IMR-90 (cell line): ENCODE results near the gene SDHA. TPM values are rescaled to one million over a fixed set of nuclear protein-coding genes. Genes with fewer than 3 reads are reported as not detected.

Source experiments
- ATAC-seq: fragments of 200-7000 bp; cut with Tn5 transposase; 2 replicates; pipeline ENCODE4 v1.9.1; 2020; ENCODE audit warnings: low read depth, mild to moderate bottlenecking, moderate library complexity
- BruUV-seq: library from RNA; stranded (reverse); fragments of 400-500 nt; replicated peaks from 2 replicates; lab custom pipeline; 2021; lab: Mats Ljungman, UMichigan
- CTCF ChIA-PET: fragments of 300-600 bp; formaldehyde crosslinking; extraction: SDS; loops from one replicate; lab custom pipeline; 2021; ENCODE audit warnings: antibody characterized with exemption; lab: Yijun Ruan, JAX
- POLR2A ChIA-PET: fragments of 300-600 bp; sonication (Branson Sonifier 250); formaldehyde crosslinking; loops from one replicate; lab custom pipeline; 2022; ENCODE audit warnings: antibody characterized with exemption; ENCODE audit not compliant: unreplicated experiment; lab: Charles Lee
- DNase-seq: peaks from one replicate; pipeline ENCODE4 v3.0.0; 2013
- H2AFZ ChIP-seq: replicated peaks from 2 replicates; pipeline ENCODE3; 2013; ENCODE audit warnings: low read length, mild to moderate bottlenecking; ENCODE audit not compliant: poor library complexity
- H2AK5ac ChIP-seq: 2 replicates; pipeline ENCODE4 v1.6.1; 2013; ENCODE audit warnings: low read depth, low read length, inconsistent platforms
- H2AK9ac ChIP-seq: replicated peaks from 2 replicates; pipeline ENCODE3; 2013; ENCODE audit warnings: mild to moderate bottlenecking, low read depth, low read length, moderate library complexity; ENCODE audit not compliant: poor library complexity
- H2BK120ac ChIP-seq: 2 replicates; pipeline ENCODE4 v1.6.1; 2013; ENCODE audit warnings: low read depth, low read length, inconsistent platforms
- H2BK15ac ChIP-seq: 3 replicates; pipeline ENCODE4 v1.6.1; 2013; ENCODE audit warnings: low read depth, low read length, inconsistent platforms
- H2BK20ac ChIP-seq: 2 replicates; pipeline ENCODE4 v1.6.1; 2013; ENCODE audit warnings: low read depth, mild to moderate bottlenecking, inconsistent platforms, low read length, moderate library complexity
- H2BK5ac ChIP-seq: 2 replicates; pipeline ENCODE4 v1.6.1; 2013; ENCODE audit warnings: mild to moderate bottlenecking, low read depth, low read length, inconsistent platforms; ENCODE audit not compliant: poor library complexity, severe bottlenecking
- H3K14ac ChIP-seq: replicated peaks from 2 replicates; pipeline ENCODE4 v1.6.1; 2013; ENCODE audit warnings: low read depth, low read length, inconsistent platforms
- H3K18ac ChIP-seq: 2 replicates; pipeline ENCODE4 v1.6.1; 2013; ENCODE audit warnings: low read depth, low read length, control low read depth
- H3K23ac ChIP-seq: 2 replicates; pipeline ENCODE4 v1.6.1; 2013; ENCODE audit warnings: low read depth, low read length, inconsistent platforms
- H3K27ac ChIP-seq: 2 replicates; pipeline ENCODE4 v1.5.1; 2013; ENCODE audit warnings: mild to moderate bottlenecking, control low read depth, low read length; ENCODE audit not compliant: insufficient read depth
- H3K27me3 ChIP-seq: 2 replicates; pipeline ENCODE4 v1.6.1; 2013; ENCODE audit warnings: low read length; ENCODE audit not compliant: control insufficient read depth, insufficient read depth
- H3K36me3 ChIP-seq: 2 replicates; pipeline ENCODE4 v1.6.1; 2013; ENCODE audit warnings: low read length, mixed read lengths; ENCODE audit not compliant: control insufficient read depth, insufficient read depth
- H3K4ac ChIP-seq: 2 replicates; pipeline ENCODE4 v1.6.1; 2013; ENCODE audit warnings: low read depth, low read length, inconsistent platforms
- H3K4me1 ChIP-seq: 2 replicates; pipeline ENCODE4 v1.6.1; 2013; ENCODE audit warnings: low read length, mixed read lengths; ENCODE audit not compliant: control insufficient read depth, insufficient read depth
- H3K4me2 ChIP-seq: 2 replicates; pipeline ENCODE4 v1.6.1; 2013; ENCODE audit warnings: low read depth, mild to moderate bottlenecking, control low read depth, low read length, moderate library complexity
- H3K4me3 ChIP-seq: 2 replicates; pipeline ENCODE4 v1.5.1; 2013; ENCODE audit warnings: low read depth, mild to moderate bottlenecking, control low read depth, low read length, moderate library complexity; ENCODE audit not compliant: insufficient read depth
- H3K56ac ChIP-seq: 2 replicates; pipeline ENCODE4 v1.6.1; 2013; ENCODE audit warnings: low read length, inconsistent platforms; ENCODE audit not compliant: insufficient read depth; ENCODE audit errors: extremely low read depth
- H3K79me1 ChIP-seq, 2 experiments: 2 replicates each; pipeline ENCODE4 v1.6.1; 2013; ENCODE audit warnings: low read length in 2 of 2, inconsistent platforms in 1 of 2, low read depth in 1 of 2
- H3K9ac ChIP-seq: 2 replicates; pipeline ENCODE4 v1.6.1; 2013; ENCODE audit warnings: low read depth, low read length, control low read depth
- H3K9me1 ChIP-seq: 2 replicates; pipeline ENCODE4 v1.6.1; 2013; ENCODE audit warnings: low read length, inconsistent platforms; ENCODE audit not compliant: insufficient read depth
- H3K9me3 ChIP-seq: 2 replicates; pipeline ENCODE4 v1.6.1; 2013; ENCODE audit warnings: low read length; ENCODE audit not compliant: control insufficient read depth, insufficient read depth
- H4K20me1 ChIP-seq: 2 replicates; pipeline ENCODE4 v1.6.1; 2013; ENCODE audit warnings: low read length, inconsistent platforms; ENCODE audit not compliant: insufficient read depth
- H4K5ac ChIP-seq: 2 replicates; pipeline ENCODE4 v1.6.1; 2013; ENCODE audit warnings: mild to moderate bottlenecking, low read depth, low read length, control low read depth
- H4K8ac ChIP-seq, 2 experiments: 2 replicates each; pipeline ENCODE4 v1.6.1; 2013; ENCODE audit warnings: low read depth in 2 of 2, low read length in 2 of 2, control low read depth in 1 of 2, inconsistent platforms in 1 of 2
- H4K91ac ChIP-seq: 2 replicates; pipeline ENCODE4 v1.6.1; 2013; ENCODE audit warnings: low read depth, low read length, inconsistent platforms; ENCODE audit not compliant: insufficient read depth
- BHLHE40 ChIP-seq: fragments of 150-350 bp; IDR thresholded peaks from 2 replicates; pipeline ENCODE4 v1.6.1; 2016; ENCODE audit warnings: mild to moderate bottlenecking, low read depth, low read length
- CEBPB ChIP-seq: IDR thresholded peaks from 2 replicates; pipeline ENCODE4 v1.6.1; 2012; ENCODE audit warnings: low read depth, low read length, improper control_type of control experiment
- CHD1 ChIP-seq: IDR thresholded peaks from 2 replicates; pipeline ENCODE4 v1.6.1; 2012; ENCODE audit warnings: low read depth, low read length, improper control_type of control experiment
- CTCF ChIP-seq: conservative IDR thresholded peaks from 2 replicates; pipeline ENCODE4 v1.5.1; 2012; ENCODE audit warnings: mild to moderate bottlenecking, low read depth, low read length, improper control_type of control experiment
- ELK1 ChIP-seq: fragments of 150-350 bp; IDR thresholded peaks from 2 replicates; pipeline ENCODE4 v1.6.1; 2016; ENCODE audit warnings: low read depth, mild to moderate bottlenecking, low read length, moderate library complexity, borderline replicate concordance
- FOS ChIP-seq: fragments of 150-350 bp; IDR thresholded peaks from 2 replicates; pipeline ENCODE4 v1.6.1; 2016; ENCODE audit warnings: low read depth, low read length
- RFX5 ChIP-seq: IDR thresholded peaks from 2 replicates; pipeline ENCODE4 v1.8.0; 2012; ENCODE audit warnings: low read depth, mild to moderate bottlenecking, low read length, moderate library complexity
- WGBS, 2 experiments: methylation state at CpG; one replicate each; pipeline versions ENCODE4 v1.1.5 to v1.1.7; 2013; ENCODE audit warnings: missing lambda C conversion rate in 2 of 2; ENCODE audit not compliant: insufficient read length in 1 of 2; ENCODE audit errors: extremely low coverage in 2 of 2; 5-methylcytosine and 5-hydroxymethylcytosine counted together
- dilution Hi-C: fragments of 300-500 bp; cut with HindIII; formaldehyde crosslinking; loops from one replicate; pipeline ENCODE4 v1.14.3; 2018; ENCODE audit warnings: low sequenced_read_pairs; ENCODE audit not compliant: unreplicated experiment
- in situ Hi-C: fragments of 300-500 bp; cut with MboI; formaldehyde crosslinking; loops from 3 replicates; pipeline ENCODE4 v1.14.3; 2019; ENCODE audit warnings: low sequenced_read_pairs, inconsistent platforms, mixed read lengths
- intact Hi-C: fragments of 100-400 bp; cut with micrococcal nuclease; formaldehyde crosslinking; loops from 2 replicates; pipeline ENCODE4 v1.10.0; 2022
- polyA plus RNA-seq, 3 experiments: library from polyadenylated mRNA; depleted of rRNA; stranded (reverse); fragments of >200 nt; gene quantifications; 2 replicates each; pipeline ENCODE4 v1.2.3, GENCODE V29; 2012; ENCODE audit warnings: low replicate concordance in 1 of 3
- total RNA-seq: library from RNA; depleted of rRNA; stranded (reverse); fragments of >200 nt; gene quantifications from 2 replicates; pipeline ENCODE4 v1.2.3, GENCODE V29; 2012
- TF ChIP-seq, protein P1 (sequence below): fragments of 150-350 bp; IDR thresholded peaks from 2 replicates; pipeline ENCODE4 v1.6.1; 2017; ENCODE audit warnings: mild to moderate bottlenecking, antibody characterized with exemption, low read length, low read depth

Gene SDHA
- total and polyA plus RNA-seq, 2 of the 4 experiments (the other 2 are of a cell fraction), result 105 to 121 TPM

GRCh38 chr5:185095-186070 lies 32.7 kb upstream of the SDHA start (continued):
- no peak for TF ChIP-seq CHD1

DNA sequence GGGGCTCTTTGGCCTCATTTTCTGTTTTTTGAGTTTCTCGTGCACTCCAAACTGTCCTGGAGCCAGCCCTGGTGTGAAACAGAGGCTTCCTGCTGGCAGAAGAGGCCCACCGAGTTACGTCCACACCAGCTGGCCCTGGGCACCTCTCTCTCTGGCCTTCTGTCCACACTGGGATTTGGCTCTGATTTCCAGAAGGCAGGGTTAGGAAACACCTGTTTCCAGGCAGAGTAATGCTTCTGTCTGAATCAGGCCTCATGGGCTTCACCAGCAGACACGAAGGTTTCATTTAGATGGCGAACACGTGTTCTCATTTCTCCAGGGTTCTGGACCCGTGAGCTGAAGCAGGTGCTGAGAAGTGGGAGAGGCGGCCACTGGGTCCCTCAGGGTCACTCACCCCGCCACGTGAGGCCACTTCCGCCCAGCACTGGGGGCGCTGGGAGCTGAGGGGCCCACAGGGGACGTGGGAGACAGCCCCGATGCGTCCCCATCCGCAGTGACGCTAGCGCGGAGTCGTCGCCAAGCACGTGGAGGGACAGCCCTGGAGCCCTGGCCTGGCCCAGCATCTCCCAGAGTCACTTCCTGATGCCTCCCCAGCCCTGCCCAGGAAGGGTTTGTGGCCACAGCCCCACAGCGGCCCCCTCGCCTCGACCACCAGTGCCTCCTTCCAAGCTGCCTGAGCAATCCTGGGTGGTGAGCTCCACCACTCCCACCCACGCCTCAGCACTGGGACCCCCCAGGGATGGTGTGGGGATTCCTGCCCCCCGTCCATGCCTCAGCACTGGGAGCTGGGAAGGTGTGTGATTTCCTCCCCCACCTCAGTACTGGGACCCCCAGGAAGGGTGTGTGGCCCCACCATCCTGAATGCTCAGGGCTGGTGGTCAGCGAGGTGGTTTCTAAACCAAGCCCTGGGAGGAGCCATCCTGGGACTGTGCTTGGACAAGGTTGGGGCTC lies 31.8 kb upstream of the SDHA start:
- H2BK120ac ChIP-seq, result no peak overlapping the region
- H2AK9ac ChIP-seq, result no peak overlapping the region
- WGBS, 2 experiments, result 96% methylated on average over 12 of the region's 28 CpGs; no CpG with 5 or more reads in 1 of the 2 experiments
- no peak overlapping the region for H3K23ac ChIP-seq
- H3K4me1 ChIP-seq, result no peaks in the 10 kb centered on the region
- H2BK15ac ChIP-seq, result no peak overlapping the region
- H3K14ac ChIP-seq, result no peak overlapping the region
- peaks cover 2% of the 10 kb centered on the region; the same call in 1 of the 2 replicates for H4K20me1 ChIP-seq
- no peaks in the 10 kb centered on the region for H3K79me1 ChIP-seq
- no peaks in the 10 kb centered on the region for H3K36me3 ChIP-seq
- in situ Hi-C loops (no loop called here), intact Hi-C loops (no loop called here), dilution Hi-C loops (no loop called here)
- H3K9me3 ChIP-seq, result no peaks in the 10 kb centered on the region
- H3K9me1 ChIP-seq, result peaks cover 5% of the 10 kb centered on the region; the same call in 1 of the 2 replicates
- ATAC-seq (no peak), DNase-seq (no peak)
- no peak overlapping the region for H2AK5ac ChIP-seq
- H4K91ac ChIP-seq, result no peak overlapping the region
- H4K5ac ChIP-seq, result no peak overlapping the region
- no peak overlapping the region for H3K4me2 ChIP-seq
- no peak overlapping the region for H3K4ac ChIP-seq
- no peak overlapping the region for H2BK5ac ChIP-seq
- no peak overlapping the region for H3K4me3 ChIP-seq
- ChIA-PET CTCF (no interaction called here), POLR2A (no interaction called here)
- no peak overlapping the region for H3K18ac ChIP-seq
- H3K27me3 ChIP-seq, result peaks cover 6% of the 10 kb centered on the region; the same call in 1 of the 2 replicates
- no peak overlapping the region for H3K9ac ChIP-seq
- H3K27ac ChIP-seq, result no peak overlapping the region
- no peak overlapping the region for H2BK20ac ChIP-seq
- H4K8ac ChIP-seq, result no peak overlapping the region
- BruUV-seq, result no TSS peak
- no peak overlapping the region for H3K56ac ChIP-seq
- peak overlapping the region; percentile 17 for H2AFZ ChIP-seq
- TF ChIP-seq ELK1 (no peak), CHD1 (no peak), FOS (no peak), BHLHE40 (no peak), RFX5 (no peak), CTCF (no peak), CEBPB (no peak)
- TF ChIP-seq, protein P1, sequence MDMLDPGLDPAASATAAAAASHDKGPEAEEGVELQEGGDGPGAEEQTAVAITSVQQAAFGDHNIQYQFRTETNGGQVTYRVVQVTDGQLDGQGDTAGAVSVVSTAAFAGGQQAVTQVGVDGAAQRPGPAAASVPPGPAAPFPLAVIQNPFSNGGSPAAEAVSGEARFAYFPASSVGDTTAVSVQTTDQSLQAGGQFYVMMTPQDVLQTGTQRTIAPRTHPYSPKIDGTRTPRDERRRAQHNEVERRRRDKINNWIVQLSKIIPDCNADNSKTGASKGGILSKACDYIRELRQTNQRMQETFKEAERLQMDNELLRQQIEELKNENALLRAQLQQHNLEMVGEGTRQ, result no peak
